TTC549 (cell line): ENCODE data around the gene MRPL19.
"Not testable (repeated sequence)": the region's sequence is repeated elsewhere in the genome, so short reads cannot be mapped to it uniquely, and the experiment has no call there.

Experiments used
- FAIRE-seq: peaks from 2 replicates; lab custom pipeline; 2012; peaks lifted over from hg19 to GRCh38; lab: Jason Lieb, UNC

Gene MRPL19

DNA sequence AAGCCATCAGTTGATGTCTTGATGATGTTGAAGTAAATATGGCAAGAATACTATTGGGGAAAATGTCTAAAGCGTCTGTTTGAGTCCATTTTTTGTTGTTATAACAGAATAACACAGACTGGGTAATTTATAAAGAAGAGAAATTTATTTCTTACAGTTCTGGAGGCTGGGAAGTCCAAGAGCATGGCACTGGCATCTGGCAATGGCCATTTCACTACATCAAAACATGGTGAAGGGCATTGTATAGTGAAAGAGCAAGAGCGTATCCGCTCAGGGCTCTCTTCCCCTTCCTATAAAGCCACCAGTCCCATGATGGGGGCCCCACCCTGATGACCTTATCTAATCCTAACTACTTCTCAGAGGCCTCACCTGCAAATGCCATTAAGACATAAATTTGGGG lies 29.6 kb upstream of the MRPL19 start:
- FAIRE-seq: no peak

DNA sequence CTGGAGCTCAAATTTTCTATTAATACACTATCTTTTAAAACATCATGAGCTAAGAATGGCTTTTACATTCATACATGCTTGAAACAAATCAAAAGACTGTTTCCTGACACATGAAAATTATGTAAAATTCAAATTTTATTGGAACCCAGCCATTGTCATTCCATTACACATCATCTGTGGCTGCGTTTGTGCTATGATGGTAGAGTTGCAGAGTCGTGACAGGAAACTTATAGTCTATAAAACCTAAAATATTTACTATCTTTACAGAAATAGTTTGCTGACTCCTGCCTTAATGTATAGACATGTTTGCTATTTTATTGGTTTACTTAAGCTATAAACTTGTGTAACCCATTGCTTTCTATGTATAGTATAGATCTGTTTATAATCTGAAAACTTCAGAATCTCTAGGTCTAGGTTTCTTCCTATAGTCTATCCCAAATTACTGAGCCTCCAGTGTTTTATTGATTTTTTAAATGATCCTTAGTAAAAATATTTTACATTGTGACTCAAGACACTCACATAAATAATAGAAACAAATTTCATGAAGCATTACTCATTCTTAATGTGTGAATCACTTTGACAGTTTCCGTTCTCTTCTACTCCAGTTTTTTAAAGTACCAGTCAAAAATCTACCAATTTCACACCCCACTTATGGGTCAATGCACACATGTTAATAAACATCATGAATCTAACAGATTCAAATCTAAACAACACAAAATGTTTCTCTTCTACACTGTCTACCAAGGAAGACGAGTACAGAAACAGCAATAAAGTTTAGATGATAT lies 26.4 kb upstream of the MRPL19 start:
- no peak for FAIRE-seq

DNA sequence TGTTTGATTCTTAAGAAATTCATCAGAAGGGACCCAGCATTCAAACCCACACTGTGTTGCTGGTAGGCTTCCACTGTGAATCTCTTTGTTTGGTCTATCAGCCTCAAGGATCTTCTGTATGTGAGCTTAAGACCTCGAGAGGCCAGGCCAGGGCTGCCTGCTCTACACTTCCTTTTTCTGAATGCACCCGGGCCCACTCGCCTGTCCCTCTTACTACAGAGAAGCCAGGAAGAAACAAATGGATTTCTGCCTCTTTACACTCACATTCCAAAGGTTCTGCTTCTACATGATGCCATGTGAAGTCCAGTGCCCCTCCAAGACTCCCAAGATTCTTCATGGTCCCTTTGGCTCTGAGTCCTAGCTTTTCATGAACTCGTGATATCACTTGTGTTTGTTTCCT lies 25.4 kb upstream of the MRPL19 start:
- FAIRE-seq: no peak

DNA sequence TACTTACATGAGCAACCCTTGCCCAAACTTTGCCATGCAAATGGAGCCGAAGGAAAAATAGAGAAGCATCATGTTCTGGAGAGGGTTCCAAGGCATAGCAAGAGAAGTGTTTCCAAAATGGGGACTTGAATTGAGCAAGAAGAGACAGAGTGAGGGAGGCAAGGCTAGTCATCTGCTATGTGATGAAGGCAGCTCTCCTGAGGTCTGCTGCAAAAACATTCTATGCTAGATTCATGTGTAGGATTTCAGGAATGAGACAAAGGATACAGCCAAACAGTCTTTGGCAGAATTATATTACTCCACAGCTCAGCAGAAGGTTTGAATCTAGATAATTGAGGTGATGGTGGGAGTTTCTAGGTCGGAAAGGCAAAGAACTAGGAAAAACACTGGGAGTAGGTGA lies 24.1 kb upstream of the MRPL19 start:
- FAIRE-seq: no peak

DNA sequence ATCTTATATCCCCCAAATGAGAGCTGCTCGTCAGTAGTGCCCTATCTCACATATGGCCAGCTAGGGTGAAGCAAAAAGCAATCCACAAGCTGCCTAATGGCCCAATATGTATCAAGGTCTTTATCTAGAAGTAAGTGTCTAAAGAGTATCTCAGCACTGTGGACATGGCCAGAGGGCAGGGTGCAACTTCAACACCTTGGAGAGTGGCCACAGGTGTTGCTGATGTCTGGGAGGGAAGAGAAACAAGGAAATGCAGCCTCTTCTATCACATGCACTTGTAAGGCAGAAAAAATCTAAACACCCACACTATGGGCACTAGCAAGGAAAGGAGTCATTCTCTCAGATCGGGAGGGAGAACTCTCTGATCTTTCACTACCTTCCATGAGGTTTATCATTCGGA lies 23.7 kb upstream of the MRPL19 start:
- FAIRE-seq: no peak

DNA sequence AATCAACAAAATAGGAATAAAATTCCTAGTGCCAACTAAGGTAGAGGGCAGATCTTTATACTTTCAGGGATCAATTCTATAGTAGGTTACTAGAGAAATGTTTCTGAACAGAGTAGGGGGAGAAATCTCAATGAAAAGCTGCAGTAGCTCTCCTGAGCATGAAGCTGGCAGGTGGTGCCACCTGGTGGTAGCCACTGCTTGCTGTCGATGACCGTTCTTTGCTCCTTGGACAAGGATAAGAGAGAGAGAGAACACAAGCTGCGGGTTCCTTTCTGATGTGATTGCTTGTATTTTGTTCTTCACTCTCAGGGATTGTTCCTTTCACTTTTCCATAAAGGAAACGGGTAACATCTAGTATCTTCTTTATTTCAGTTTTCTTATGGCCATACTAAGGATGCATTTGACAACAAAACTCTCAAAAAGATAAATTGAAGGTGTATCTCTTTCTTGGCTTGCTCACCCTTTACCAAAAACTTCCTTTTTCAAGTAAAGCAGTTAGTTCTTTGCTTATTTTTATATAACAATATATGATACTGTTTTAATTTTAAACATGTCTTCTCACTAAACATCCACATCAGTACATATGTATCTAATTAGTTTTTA lies 18.6 kb upstream of the MRPL19 start:
- FAIRE-seq: peak; percentile 22

DNA sequence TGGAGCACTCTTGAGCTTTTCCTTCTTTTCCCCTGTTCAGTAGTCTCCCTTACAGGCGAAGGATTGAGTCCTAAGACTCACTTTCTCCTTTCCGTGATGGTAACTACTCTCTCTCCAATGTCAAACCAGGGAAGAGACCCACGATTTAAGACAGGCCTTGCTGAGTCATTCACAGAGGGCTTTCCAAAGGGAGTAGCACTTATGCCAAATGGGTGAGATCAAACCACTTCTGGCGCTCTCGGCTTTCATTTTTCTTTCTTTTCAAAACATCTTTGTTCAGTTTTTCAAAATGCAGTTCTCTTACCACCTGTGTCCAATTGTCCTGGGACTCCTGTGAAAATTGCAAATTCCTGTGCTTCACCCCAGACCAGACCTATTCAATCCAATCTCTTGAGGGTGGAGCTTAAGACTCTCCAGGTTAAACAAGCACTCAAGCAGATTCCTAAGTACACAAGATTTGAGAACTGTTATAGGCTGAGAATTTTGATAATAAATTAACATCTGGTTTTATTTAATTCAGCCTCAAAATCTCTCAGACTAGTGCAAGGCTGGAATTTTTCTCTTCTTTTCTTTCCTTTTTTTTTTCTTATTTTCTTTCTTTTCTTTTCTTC lies 14.4 kb upstream of the MRPL19 start:
- FAIRE-seq: no peak

DNA sequence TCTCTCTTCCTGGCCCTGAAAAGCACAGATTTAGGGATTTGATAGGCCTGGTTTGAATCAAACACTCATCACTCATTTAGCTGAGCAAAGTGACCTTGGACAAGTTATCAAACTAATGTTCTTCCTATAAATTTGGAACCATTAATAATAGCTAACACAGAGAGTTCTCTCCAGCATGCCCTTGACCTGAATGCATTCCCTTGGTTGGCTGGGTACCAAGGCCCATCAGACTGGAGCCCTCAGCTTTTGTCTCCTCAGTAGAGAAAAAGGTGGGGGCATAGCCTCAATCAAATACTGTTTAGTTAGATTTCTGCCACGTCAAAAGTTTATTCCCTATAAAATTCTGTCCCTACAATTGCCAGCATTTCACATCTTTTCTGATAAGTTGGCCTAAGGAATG lies 13.8 kb upstream of the MRPL19 start:
- no peak for FAIRE-seq

DNA sequence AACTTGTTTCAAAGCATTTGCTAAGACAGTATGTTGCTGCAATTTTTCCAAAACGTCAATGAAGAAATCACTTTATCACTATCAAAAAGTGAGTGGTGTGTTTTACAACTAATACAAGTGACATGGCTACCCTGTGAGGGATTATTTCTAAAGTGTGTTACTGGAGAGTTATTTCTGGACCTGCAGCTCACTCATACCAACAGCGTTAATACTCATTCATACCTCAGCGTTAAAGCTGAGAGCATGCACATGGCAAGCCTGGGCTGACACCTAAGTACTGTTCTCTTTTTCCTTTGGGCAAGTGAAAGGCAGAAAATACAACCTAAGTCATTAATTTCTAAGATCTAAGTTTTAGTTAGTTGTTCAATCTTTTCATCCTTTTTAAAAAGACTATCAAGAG lies 13.0 kb upstream of the MRPL19 start:
- no peak for FAIRE-seq

DNA sequence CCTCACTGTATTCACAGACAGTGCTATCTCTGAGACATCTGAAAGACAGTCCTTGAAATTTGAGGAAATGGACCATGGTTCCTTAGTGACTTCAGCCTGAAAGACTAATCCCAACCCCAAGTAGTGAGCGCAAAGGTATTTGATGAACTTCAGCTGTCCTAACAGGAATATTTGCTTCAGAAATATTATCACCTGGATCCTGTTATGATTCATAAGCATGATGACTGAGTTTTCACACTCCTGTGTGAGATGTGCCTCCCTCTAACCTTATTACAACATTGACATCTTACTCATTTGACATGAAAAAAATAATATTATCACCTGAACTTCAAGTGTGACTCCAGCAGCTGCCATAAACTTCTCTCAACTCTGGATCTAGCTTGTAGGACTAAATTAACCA lies 11.6 kb upstream of the MRPL19 start:
- FAIRE-seq: no peak

DNA sequence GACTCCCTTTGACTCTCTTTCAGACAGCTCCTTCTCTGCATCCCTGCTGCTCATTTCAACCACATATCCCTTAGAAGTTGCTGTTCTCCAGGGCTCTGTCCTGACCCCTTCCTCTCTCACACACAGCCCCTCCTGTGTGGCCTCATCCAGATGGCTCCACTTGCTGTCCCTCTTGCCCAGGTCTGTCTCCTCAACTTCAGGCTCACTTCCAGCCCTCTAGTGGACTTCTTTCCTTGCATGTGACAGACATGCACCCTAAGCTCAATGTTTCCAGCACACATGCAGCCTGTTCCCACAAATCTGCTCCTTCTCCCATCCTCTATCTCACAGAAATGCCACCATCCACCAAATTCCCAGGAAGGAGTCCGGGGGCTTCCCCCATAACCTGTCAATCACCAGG lies 9.0 kb upstream of the MRPL19 start:
- FAIRE-seq: no peak

DNA sequence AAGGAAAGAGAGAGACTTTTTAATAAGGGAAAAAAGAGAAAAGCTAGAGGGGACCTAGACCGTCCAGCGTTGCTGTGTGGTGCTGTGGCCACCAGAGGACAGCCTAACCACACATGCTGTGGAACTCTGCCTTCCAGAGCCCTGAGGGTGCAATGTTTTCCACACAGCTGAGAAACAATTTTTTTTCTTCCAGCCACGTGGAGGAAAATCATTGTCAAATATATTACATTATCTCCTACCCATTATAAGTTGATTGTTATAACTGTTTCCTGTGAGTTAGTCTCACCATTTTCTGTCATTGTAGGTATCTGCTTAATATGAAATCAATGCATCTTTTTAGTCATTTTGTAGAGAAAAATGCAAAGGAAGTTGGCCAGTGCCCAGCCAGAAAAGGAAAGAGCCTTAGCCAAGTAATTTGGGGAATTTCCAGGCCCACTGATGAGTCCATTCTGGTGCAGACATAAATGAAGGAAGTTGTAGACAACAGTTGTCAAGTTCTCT lies 5.9 kb upstream of the MRPL19 start:
- FAIRE-seq: peak; percentile 80

DNA sequence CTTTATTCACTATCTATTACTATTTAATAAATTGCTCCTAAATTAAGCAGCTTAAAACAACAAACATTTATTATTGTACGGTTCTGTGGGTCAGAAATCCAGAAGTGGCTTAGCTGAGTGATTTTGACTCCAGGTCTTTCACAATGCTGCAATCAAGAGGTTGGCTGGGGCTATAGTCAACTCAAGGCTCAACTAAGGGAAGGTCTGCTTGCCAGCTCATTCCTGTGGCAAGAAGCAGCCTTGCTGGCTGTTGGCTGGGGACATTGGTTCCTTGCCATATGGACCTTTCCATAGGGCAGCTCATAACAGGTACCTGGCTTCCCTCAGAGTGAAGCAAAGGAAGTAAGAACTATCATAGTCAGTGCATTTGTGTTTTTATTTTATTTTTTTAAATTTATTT lies 5.0 kb upstream of the MRPL19 start:
- no peak for FAIRE-seq

DNA sequence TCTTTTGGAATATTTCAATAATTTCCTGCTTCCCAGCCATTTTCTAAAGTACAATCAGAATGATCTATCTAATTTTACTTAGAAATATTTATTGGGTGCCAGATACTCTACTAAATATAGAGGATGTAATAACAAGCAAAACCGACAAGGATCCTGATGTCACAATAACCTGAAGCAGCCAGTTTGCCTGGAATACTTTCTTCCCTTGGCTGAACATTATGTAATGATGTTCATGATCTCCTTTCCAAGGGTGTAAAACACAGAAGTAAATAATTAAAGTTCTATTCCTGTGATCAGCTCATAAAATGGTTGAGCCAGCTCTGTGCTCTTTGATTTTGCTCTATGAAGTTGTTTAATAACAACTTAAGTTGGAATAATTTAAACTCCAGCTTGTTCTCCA lies 2.6 kb upstream of the MRPL19 start:
- FAIRE-seq: no peak

DNA sequence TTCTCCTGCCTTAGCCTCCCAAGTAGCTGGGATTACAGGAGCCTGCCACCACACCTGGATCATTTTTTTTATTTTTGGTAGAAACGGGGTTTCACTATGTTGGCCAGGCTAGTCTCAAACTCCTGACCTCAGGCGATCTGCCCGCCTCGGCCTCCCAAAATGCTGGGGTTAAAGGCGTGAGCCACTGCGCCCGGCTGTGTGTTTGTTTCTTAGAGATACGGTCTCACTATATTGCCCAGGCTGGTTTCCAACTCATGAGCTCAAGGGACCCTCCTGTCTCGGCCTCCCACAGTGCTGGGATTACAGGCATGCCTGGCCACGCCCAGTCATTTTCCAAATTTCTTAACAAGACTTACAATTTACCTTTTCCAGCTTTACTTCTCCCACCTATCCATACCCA lies 940 bp upstream of the MRPL19 start:
- FAIRE-seq: no peak

DNA sequence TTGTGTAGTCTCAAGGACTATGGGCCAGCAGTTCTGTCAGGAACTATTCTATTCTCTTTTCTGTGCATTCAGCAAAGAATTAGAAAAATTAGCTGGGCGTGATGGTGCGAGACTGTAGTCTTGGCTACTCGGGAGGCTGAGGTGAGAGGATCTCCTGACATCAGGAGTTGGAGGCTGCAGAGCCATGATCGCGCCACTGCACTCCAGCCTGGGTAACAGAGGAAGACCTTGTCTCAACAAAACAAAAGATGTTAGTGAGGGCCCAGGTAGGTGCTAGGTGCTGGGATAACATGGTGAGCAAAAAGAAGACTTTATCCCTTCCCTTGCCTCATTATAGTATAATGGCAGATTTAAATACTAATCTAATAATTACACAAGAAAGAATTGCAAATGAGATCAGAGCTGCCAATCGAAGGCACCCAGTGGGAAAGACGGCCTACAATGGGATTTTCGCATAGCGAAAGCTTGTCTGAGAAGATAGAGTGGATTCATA lies 447 bp upstream of the MRPL19 start:
- no peak for FAIRE-seq

DNA sequence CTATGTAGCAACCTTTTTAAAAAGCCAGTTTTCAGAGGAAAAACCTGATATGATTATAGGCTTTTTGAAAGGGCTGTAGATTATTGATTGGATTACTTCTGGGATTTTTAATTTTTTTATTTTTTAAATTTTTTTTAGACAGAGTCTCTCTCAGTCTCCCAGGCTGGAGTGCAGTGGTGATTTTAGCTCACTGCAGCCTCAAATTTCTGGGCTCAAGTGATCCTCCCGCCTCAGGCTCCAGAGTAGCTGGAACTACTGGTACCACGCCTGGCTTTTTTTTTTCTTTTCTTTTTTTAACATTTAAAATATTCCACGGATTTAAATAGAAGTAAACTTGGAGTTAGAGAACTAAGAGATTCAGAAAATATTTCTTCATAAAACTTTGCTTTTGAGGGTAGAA lies 1.2 kb downstream of the MRPL19 start:
- FAIRE-seq: no peak

DNA sequence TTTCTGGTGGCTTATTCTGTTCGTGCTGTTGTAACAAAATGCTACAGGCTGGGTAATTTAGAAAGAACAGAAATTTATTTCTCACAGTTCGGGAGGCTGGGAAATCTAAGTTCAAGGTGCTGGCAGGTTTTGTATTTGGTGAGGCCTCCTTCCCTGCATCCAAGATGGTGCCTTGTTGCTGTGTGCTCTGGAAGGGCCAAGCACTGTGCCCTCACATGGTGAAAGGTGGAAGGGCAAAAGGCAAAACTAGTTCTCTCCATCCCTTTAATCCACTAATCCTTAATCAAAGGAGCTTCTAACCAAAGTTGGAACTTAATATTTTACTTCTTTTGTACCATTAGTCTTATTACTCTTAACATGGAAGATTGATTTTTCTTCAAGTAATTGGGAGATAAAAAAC lies 7.4 kb downstream of the MRPL19 start:
- no peak for FAIRE-seq

DNA sequence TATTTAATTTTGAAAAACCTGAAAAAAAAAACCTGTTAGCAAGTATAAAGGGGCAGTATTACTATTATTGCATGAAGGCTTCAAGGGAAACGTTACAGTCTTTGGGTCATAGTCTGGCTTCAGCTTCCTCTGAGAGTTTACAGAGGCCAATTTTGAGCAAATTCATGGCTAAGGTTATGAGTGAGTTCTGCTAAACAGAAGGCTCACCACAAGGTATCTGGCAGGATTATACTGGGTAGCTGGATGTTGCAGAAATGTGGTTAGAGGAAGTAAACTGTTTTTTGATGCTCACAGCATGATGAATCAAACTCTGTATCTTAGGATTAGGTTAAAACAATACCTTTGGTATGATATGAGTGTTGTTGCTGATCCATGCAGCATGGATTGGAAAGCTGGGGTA lies 9.3 kb downstream of the MRPL19 start:
- no peak for FAIRE-seq

DNA sequence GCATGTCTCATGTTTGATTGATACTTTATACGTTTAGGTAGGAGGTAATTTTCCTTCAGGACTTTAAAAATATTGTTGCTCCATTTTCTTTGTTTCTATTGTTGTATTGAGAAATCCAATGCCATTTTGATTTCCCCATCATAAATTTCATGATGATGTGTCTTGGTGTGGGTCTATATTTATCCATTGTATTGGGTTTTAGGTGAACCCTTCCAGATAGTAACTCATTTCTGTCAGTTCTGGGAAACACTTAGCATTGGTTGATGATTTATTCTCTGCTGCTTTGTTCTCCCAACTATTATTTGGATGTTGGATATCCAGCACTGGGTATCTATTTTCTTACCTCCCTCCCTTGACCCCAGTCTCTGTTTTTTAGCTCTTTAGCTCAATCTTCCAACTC lies 10.0 kb downstream of the MRPL19 start:
- no peak for FAIRE-seq

DNA sequence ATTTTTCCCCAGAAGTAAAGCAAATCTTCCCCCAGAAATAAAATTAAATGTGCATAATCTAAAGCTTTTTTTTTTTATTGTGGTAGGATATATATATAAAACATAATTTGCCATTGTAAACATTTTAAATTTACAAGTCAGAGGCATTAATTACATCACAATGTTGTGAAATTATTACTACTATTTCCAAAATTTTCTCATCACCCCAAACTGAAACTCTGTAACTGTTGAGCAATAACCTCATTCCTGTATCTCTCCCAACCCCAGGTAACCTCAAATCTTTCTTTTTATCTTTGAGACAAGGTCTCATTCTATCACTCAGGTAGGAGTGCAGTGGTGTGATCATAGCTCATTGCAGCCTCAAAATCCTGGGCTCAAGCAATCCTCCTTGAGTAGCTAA lies 11.2 kb downstream of the MRPL19 start:
- FAIRE-seq: no peak

DNA sequence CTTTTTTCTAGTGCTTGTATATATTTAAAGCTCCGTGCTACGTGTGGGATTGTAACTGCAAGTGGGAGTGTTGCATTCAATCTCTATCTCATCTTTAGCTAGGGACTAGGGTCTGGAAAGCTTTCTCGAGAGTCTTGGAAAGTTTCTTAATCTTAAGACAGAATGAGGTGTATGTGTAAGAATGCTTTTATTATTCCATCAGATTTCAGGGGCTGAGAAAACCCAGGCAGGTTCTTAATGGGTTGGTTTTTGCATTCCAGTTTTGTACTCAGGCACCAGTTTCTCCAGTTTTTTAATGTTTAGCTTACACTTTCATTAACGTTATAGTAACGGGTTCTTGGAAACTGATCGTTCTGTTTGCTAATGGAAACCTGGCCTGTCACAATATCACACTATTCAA lies 20.3 kb downstream of the MRPL19 start:
- no peak for FAIRE-seq

DNA sequence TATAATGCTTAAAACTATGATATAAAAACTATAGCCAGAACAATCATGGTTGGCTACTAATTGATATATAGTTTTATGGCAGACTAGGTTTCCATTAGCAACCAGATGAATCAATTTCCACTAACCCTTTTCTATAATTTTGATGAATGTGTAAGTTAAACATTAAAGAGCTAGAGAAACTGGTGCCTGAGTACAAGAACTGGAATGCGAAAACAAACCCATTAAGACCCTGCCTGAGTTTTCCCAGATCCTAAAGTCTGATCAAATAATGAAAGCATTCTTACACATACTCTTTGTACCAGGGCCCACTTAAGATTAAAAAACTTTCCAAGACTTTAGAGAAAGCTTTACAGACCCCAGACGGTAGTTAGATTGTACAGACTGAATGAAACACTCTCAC lies 21.3 kb downstream of the MRPL19 start:
- FAIRE-seq: no peak

DNA sequence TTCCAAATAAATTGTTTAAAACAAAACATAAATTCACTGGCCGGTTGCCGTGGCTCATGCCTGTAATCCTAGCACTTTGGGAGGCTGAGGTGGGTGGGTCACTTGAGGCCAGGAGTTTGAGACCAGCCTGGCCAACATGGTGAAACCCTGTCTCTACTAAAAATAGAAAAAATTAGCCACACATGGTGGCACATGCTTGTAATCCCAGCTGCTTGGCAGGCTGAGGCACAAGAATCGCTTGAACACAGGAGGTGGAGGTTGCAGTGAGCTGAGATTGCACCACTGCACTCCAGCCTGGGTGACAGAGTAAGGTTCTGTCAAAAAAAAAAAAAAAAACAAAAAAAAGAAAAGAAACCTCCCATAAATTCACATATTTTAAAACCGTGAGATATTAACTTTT lies 28.8 kb downstream of the MRPL19 start:
- not testable (repeated sequence) for FAIRE-seq
